Stimulated activated CD4-positive, alpha-beta T cell treated with anti-CD3 and anti-CD28 coated beads, Interleukin-2, amount 100 ng/mL, for 4 hours (primary cell): ENCODE data around the gene TAX1BP1.
"Not testable (repeated sequence)": the region's sequence is repeated elsewhere in the genome, so short reads cannot be mapped to it uniquely, and the experiment has no call there.

Experiments used
- DNase-seq: peaks from one replicate; pipeline ENCODE4 v3.0.0-alpha.2; 2020; ENCODE audit warnings: low read depth

Gene TAX1BP1

GRCh38 chr7:27739301-27739908 is 557 bp upstream of the TAX1BP1 start:
- peak; percentile 4 for DNase-seq

- peak; percentile 70 for DNase-seq
Observed at GRCh38 chr7:27740449-27741086, 606 bp downstream of the TAX1BP1 start.

- DNase-seq, result not testable (repeated sequence)
Observed at GRCh38 chr7:27742091-27742710, 2.2 kb downstream of the TAX1BP1 start.

- no peak for DNase-seq
Observed at GRCh38 chr7:27745064-27745583, 5.2 kb downstream of the TAX1BP1 start.

- no peak for DNase-seq
Observed at GRCh38 chr7:27746486-27746885, 6.5 kb downstream of the TAX1BP1 start.

- DNase-seq, result no peak
Observed at GRCh38 chr7:27746978-27747377, 7.0 kb downstream of the TAX1BP1 start.

GRCh38 chr7:27747589-27748368 is 7.8 kb downstream of the TAX1BP1 start:
- DNase-seq, result no peak

GRCh38 chr7:27750316-27750715 is 10.4 kb downstream of the TAX1BP1 start:
- DNase-seq, result no peak

- no peak for DNase-seq
Observed at GRCh38 chr7:27751888-27752660, 12.1 kb downstream of the TAX1BP1 start.

GRCh38 chr7:27753863-27754262 is 13.9 kb downstream of the TAX1BP1 start:
- no peak for DNase-seq

GRCh38 chr7:27756298-27756697 is 16.3 kb downstream of the TAX1BP1 start:
- no peak for DNase-seq

- no peak for DNase-seq
Observed at GRCh38 chr7:27759491-27759890, 19.5 kb downstream of the TAX1BP1 start.

- no peak for DNase-seq
Observed at GRCh38 chr7:27762062-27762461, 22.1 kb downstream of the TAX1BP1 start.

GRCh38 chr7:27763983-27764508 is 24.1 kb downstream of the TAX1BP1 start:
- DNase-seq, result no peak

GRCh38 chr7:27765841-27766240 is 25.9 kb downstream of the TAX1BP1 start:
- DNase-seq, result no peak

GRCh38 chr7:27767374-27767773 is 27.4 kb downstream of the TAX1BP1 start:
- DNase-seq, result no peak

- DNase-seq, result no peak
Observed at GRCh38 chr7:27771111-27771510, 31.1 kb downstream of the TAX1BP1 start.

- no peak for DNase-seq
Observed at GRCh38 chr7:27774717-27775328, 34.9 kb downstream of the TAX1BP1 start.

- DNase-seq, result no peak
Observed at GRCh38 chr7:27775782-27776181, 35.8 kb downstream of the TAX1BP1 start.

GRCh38 chr7:27777662-27778061 is 37.7 kb downstream of the TAX1BP1 start:
- no peak for DNase-seq

GRCh38 chr7:27779873-27780272 is 39.9 kb downstream of the TAX1BP1 start:
- no peak for DNase-seq
